Measurements from ENCODE around the gene PEMT. TPM values are rescaled to one million over a fixed set of nuclear protein-coding genes. Genes with fewer than 3 reads are reported as not detected.
A peak's percentile ranks its signal among the peaks of the same experiment; 100 is the strongest.
"Not testable (repeated sequence)": the region's sequence is repeated elsewhere in the genome, so short reads cannot be mapped to it uniquely, and the experiment has no call there.

The PEMT gene
- total RNA-seq, 2 experiments from 2014 or later: 13.1 to 13.9 TPM

DNA sequence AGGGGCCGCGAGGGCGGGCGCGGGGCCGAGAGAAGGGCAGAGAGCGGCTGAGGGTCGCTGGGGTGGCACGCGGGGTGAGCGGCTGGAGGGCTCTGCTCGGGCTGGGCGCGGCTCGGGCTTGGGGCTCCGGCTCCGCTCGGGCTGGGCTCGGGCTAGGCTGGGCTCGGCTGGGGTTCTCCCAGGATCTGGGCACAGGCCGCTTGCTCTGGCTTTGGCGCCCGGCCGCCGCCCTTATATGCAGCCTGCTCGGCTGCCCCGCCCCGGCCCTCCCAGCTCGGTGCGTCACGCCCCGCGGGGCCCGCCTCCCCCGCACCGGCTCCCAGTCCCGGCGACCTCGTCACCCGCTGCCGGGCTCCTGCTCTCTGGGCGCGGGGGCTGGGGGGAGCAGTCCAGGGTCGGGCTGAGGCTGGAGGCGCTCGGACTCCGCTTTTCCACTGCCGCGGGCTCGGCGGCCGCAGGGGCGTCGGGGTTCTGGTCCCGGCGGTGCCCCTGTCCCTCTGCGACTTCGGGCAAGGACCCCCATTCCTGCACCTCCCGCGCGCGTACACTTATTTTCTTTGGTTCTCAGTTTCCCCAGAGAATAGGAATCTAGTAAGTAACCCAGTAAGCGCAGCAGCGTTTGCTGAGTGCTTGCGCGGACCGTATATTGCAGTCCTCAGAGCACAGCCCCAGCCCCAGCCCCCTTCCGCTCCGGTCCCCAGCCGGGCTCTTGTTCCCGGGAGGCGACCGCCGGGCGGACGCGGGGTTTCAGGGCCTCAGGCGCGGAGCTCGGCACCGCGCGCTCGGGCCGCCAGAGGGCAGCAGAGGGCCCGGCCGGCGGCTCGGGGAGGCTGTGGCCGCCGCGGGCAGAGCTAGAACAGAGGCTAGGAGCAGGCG is 95.1 kb downstream of the PEMT start, which contains the start of gene RASD1:
RASD1 (minus strand) TSS at position 207 of the 876 bp plus-strand sequence. CDS start 214 bp downstream, outside the sequence.
- peak within 1 kb of the TSS; percentile 76 for H3K4me3 Mint-ChIP-seq
- H3K36me3 Mint-ChIP-seq: peaks cover 12% of the 10 kb centered on the region
- no peaks in the 10 kb centered on the region for H3K9me3 Mint-ChIP-seq
- H3K27ac Mint-ChIP-seq: no peak within 1 kb of the TSS
- H3K27me3 Mint-ChIP-seq: peaks cover 21% of the 10 kb centered on the region
- peak; percentile 93 for DNase-seq
- peaks cover 13% of the 10 kb centered on the region for H3K4me1 Mint-ChIP-seq
- ATAC-seq (ENCODE audit: low read depth): peak; percentile 84
- POLR2A ChIA-PET: interaction anchor here (0.6 to 2.8 kb wide), 5 partner anchors 9 to 270 kb away, joined by 3 to 13 read pairs (median 4); no protein-coding TSS in a partner anchor

DNA sequence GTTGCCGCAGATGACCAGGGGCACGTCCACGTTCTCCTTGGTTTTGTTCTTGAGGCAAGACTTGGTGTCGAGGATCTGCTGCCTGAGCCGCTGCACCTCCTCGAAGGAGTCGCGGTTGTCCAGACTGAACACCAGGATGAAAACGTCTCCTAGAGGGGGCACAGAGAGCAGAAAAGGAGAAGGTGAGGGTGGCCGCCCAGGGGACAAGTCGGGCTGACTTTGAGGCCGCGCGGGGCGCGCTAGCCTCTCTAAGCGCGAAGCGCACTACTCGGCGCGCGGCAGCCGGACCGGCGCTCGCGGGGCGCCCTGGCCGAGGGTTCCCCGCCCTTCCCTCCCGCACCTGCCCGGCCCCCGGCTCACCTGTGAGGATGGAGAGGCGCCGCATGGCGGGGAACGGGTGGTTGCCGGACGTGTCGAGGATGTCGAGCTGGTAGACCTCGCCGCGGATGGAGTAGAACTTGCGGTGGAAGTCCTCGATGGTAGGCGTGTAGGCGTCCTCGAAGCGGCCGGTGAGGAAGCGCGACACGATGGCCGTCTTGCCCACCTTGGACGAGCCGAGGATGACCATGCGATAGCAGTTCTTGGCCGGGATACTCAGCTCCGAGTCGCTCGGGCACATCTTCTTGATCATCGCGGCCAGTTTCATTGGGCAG is 95.8 kb downstream of the PEMT start:
- Mint-ChIP-seq H3K27ac (no peak overlapping the region), H3K4me3 (peak overlapping the region; percentile 76), H3K27me3 (peaks cover 21% of the 10 kb centered on the region), H3K36me3 (peaks cover 12% of the 10 kb centered on the region), H3K4me1 (peaks cover 13% of the 10 kb centered on the region), H3K9me3 (no peaks in the 10 kb centered on the region)
- POLR2A ChIA-PET: interaction anchor here (0.6 to 2.8 kb wide), 4 partner anchors 9 to 271 kb away, joined by 4 to 13 read pairs (median 8); no protein-coding TSS in a partner anchor
- DNase-seq (no peak), ATAC-seq (ENCODE audit: low read depth) (peak; percentile 7)

GRCh38 chr17:17494870-17495535 is 96.5 kb downstream of the PEMT start:
- H3K4me1 Mint-ChIP-seq: peaks cover 14% of the 10 kb centered on the region
- no peaks in the 10 kb centered on the region for H3K9me3 Mint-ChIP-seq
- POLR2A ChIA-PET: interaction anchor here (2.2 to 2.8 kb wide), 2 partner anchors 8 to 147 kb away, joined by 11 to 13 read pairs; no protein-coding TSS in a partner anchor
- ATAC-seq (ENCODE audit: low read depth): no peak
- peaks cover 14% of the 10 kb centered on the region for H3K36me3 Mint-ChIP-seq
- peak overlapping the region; percentile 76 for H3K4me3 Mint-ChIP-seq
- peak; percentile 54 for DNase-seq
- peaks cover 21% of the 10 kb centered on the region for H3K27me3 Mint-ChIP-seq
- H3K27ac Mint-ChIP-seq: no peak overlapping the region

DNA sequence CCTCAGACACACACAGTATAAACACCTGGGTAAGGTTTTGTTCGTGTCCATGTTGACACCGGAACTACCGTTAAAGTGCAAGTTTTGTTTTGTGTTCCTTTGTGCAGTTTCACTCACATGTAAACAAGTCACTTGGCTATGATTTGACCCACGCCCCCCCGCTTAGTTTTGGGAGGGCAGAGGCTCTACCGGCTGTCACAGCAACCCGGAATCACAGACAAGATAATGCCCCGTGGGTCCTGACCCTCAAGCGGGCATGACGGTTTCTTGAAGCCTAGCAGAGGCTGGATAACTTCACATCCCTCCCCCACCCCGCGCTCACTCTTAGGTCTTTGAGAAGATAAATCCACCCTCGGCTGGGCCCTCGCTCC is 97.0 kb downstream of the PEMT start:
- Mint-ChIP-seq H3K4me1 (peaks cover 16% of the 10 kb centered on the region), H3K27ac (no peak overlapping the region), H3K27me3 (peaks cover 21% of the 10 kb centered on the region), H3K9me3 (no peaks in the 10 kb centered on the region), H3K36me3 (peaks cover 17% of the 10 kb centered on the region), H3K4me3 (peak overlapping the region; percentile 10)
- POLR2A ChIA-PET: interaction anchor here (2.8 kb wide), 1 partner anchor 7 kb away, joined by 13 read pairs; no protein-coding TSS in a partner anchor
- DNase-seq (no peak), ATAC-seq (ENCODE audit: low read depth) (no peak)

GRCh38 chr17:17493986-17494466 is 97.5 kb downstream of the PEMT start:
- Mint-ChIP-seq H3K4me3 (no peak overlapping the region), H3K27me3 (peaks cover 21% of the 10 kb centered on the region)
- POLR2A ChIA-PET: no interaction called here

DNA sequence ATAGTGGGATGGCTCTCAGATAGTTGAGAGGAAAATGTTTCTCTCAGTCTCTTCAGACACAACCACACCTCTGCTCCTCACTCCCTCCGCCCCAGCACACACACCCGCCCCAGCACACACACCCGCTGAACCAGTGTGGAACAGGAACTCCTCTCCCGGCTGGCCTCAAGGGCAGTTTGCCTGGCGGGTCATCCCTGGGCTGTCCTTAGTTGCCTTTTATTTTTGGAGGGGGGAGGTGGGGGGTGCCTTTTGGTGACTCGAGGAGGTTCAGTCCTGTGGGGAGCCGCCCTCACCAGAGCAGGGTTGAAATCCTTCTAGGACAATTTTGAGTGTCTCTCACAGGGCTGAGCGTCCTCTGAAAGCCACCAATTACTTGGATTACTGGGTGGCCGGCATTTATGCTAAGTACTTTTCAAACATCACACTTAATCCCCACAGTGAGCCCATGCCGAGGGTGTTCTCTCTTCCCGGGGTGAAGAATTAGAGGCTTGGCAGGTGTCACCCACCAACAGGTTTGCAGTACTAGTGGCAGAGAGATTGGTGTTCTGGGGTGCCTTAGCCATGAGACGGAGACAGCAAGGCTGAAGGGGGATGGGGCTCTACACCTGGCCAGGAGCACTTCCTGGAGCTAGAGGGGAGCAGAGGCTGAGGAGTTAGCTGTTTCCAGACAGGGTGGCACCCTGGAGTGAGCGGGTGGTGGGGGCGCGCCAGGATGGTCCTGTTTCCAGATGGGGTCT is 98.1 kb downstream of the PEMT start:
- Mint-ChIP-seq H3K27me3 (peaks cover 21% of the 10 kb centered on the region), H3K36me3 (peaks cover 23% of the 10 kb centered on the region), H3K4me3 (no peak overlapping the region), H3K4me1 (peaks cover 23% of the 10 kb centered on the region), H3K27ac (no peak overlapping the region), H3K9me3 (no peaks in the 10 kb centered on the region)
- POLR2A ChIA-PET: no interaction called here
- no peak for ATAC-seq (ENCODE audit: low read depth)
- DNase-seq: peak; percentile 22

More at GRCh38 chr17:17493986-17494466, 97.5 kb downstream of the PEMT start:
- Mint-ChIP-seq H3K4me1 (peaks cover 19% of the 10 kb centered on the region), H3K27ac (no peak overlapping the region), H3K36me3 (peaks cover 20% of the 10 kb centered on the region), H3K9me3 (no peaks in the 10 kb centered on the region)
- peak; percentile 14 for DNase-seq
- no peak for ATAC-seq (ENCODE audit: low read depth)

GRCh38 chr17:17492571-17492970 is 98.9 kb downstream of the PEMT start:
- no peak overlapping the region for H3K4me3 Mint-ChIP-seq

DNA sequence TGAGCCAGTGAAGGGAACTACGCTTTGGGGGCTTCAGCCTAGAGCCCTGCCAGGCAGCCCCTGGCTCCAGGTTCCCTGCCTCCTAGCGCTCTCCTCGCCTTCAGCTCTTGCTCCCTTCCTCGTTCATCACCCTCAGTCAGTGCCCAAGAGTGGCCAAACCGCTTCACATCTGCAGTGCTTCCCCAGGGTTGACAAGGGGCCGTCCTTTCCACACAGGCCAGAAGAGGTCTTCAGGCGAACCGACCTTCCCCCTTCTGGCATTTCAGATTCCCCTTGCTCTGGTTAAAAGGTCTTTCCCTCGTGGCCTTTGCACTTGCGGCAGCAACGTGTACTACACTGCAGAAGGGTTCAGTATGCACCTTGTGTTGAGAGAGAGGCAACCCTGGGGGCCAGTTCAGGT is 99.4 kb downstream of the PEMT start:
- Mint-ChIP-seq H3K4me3 (no peak overlapping the region), H3K27me3 (peaks cover 18% of the 10 kb centered on the region), H3K4me1 (peaks cover 29% of the 10 kb centered on the region), H3K27ac (no peak overlapping the region), H3K36me3 (peaks cover 35% of the 10 kb centered on the region), H3K9me3 (no peaks in the 10 kb centered on the region)
- ATAC-seq (ENCODE audit: low read depth) (no peak), DNase-seq (peak; percentile 17)
- POLR2A ChIA-PET: no interaction called here

More at GRCh38 chr17:17492571-17492970, 98.9 kb downstream of the PEMT start:
- Mint-ChIP-seq H3K27me3 (peaks cover 21% of the 10 kb centered on the region), H3K4me1 (peaks cover 28% of the 10 kb centered on the region), H3K36me3 (peaks cover 31% of the 10 kb centered on the region), H3K9me3 (no peaks in the 10 kb centered on the region), H3K27ac (no peak overlapping the region)
- DNase-seq (peak; percentile 19), ATAC-seq (ENCODE audit: low read depth) (no peak)
- POLR2A ChIA-PET: no interaction called here

GRCh38 chr17:17491546-17491988 is 99.9 kb downstream of the PEMT start:
- H3K27me3 Mint-ChIP-seq: peaks cover 17% of the 10 kb centered on the region
- POLR2A ChIA-PET: interaction anchor here (1.2 kb wide), 1 partner anchor 10 kb away, joined by 4 read pairs; no protein-coding TSS in a partner anchor
- no peaks in the 10 kb centered on the region for H3K9me3 Mint-ChIP-seq
- ATAC-seq (ENCODE audit: low read depth) (no peak), DNase-seq (peak; percentile 17)
- no peak overlapping the region for H3K4me3 Mint-ChIP-seq
- H3K4me1 Mint-ChIP-seq: peaks cover 31% of the 10 kb centered on the region
- peaks cover 38% of the 10 kb centered on the region for H3K36me3 Mint-ChIP-seq
- no peak overlapping the region for H3K27ac Mint-ChIP-seq

DNA sequence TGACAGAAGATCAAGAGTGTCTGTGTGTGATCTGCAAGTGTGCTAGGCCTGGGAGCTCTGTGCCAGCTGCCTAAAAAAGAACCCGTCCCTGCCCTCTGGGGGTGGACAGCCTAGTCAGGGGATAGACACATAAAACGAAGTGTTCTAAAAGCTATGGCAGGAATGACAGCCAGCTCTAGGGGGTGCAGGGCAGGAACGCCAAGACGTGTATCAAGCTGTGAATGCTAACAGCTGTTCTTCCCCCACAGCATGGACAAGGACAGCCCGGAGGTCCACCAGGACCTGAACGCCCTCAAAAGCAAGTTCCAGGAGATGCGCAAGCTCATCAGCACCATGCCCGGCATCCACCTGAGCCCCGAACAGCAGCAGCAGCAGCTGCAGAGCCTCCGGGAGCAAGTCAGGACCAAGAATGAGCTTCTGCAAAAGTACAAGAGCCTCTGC is 100.5 kb downstream of the PEMT start:
- H3K4me1 Mint-ChIP-seq: peaks cover 31% of the 10 kb centered on the region
- H3K27me3 Mint-ChIP-seq: peaks cover 17% of the 10 kb centered on the region
- no peak overlapping the region for H3K27ac Mint-ChIP-seq
- ATAC-seq (ENCODE audit: low read depth) (no peak), DNase-seq (peak; percentile 22)
- POLR2A ChIA-PET: interaction anchor here (1.2 kb wide), 1 partner anchor 10 kb away, joined by 4 read pairs; no protein-coding TSS in a partner anchor
- H3K4me3 Mint-ChIP-seq: no peak overlapping the region
- H3K36me3 Mint-ChIP-seq: peaks cover 38% of the 10 kb centered on the region
- H3K9me3 Mint-ChIP-seq: no peaks in the 10 kb centered on the region

GRCh38 chr17:17487998-17488397 is 103.5 kb downstream of the PEMT start:
- no peaks in the 10 kb centered on the region for H3K27me3 Mint-ChIP-seq
- peaks cover 43% of the 10 kb centered on the region for H3K36me3 Mint-ChIP-seq
- H3K9me3 Mint-ChIP-seq: no peaks in the 10 kb centered on the region
- no peak for DNase-seq
- peak overlapping the region; percentile 64 for H3K27ac Mint-ChIP-seq
- POLR2A ChIA-PET: interaction anchor here (1.5 kb wide), 1 partner anchor 8 kb away, joined by 13 read pairs; the partner anchor contains the start of gene RASD1
- H3K4me1 Mint-ChIP-seq: peaks cover 31% of the 10 kb centered on the region
- ATAC-seq (ENCODE audit: low read depth): no peak
- H3K4me3 Mint-ChIP-seq: peak overlapping the region; percentile 50

GRCh38 chr17:17486416-17486815 is 105.1 kb downstream of the PEMT start:
- not testable (repeated sequence) for H3K4me3 Mint-ChIP-seq; H3K27me3 Mint-ChIP-seq; ATAC-seq (ENCODE audit: low read depth); H3K9me3 Mint-ChIP-seq
- DNase-seq: peak; percentile 26
- peaks cover 41% of the 10 kb centered on the region for H3K4me1 Mint-ChIP-seq
- peak overlapping the region; percentile 89 for H3K27ac Mint-ChIP-seq
- POLR2A ChIA-PET: interaction anchor here (1.5 kb wide), 1 partner anchor 9 kb away, joined by 13 read pairs; the partner anchor contains the start of gene RASD1
- H3K36me3 Mint-ChIP-seq: peaks cover 40% of the 10 kb centered on the region
